Stimulated activated CD8-positive, alpha-beta memory T cell treated with anti-CD3 and anti-CD28 coated beads, Interleukin-4, amount 100 ng/mL, for 48 hours (primary cell): ENCODE measurements around the gene OPTN.
A peak's percentile ranks its signal among the peaks of the same experiment; 100 is the strongest.
"Not testable (repeated sequence)": the region's sequence is repeated elsewhere in the genome, so short reads cannot be mapped to it uniquely, and the experiment has no call there.

ENCODE experiments used
- DNase-seq: peaks from one replicate; pipeline ENCODE4 v3.0.0-alpha.2; 2020

OPTN gene

DNA sequence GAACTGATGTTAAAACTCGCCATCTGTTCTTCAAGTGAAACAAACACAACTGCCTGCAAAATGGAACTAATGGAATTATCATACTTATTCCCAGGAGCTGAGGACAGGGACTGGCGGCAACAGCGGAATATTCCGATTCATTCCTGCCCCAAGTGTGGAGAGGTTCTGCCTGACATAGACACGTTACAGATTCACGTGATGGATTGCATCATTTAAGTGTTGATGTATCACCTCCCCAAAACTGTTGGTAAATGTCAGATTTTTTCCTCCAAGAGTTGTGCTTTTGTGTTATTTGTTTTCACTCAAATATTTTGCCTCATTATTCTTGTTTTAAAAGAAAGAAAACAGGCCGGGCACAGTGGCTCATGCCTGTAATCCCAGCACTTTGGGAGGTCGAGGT lies 36.7 kb downstream of the OPTN start:
- no peak for DNase-seq

DNA sequence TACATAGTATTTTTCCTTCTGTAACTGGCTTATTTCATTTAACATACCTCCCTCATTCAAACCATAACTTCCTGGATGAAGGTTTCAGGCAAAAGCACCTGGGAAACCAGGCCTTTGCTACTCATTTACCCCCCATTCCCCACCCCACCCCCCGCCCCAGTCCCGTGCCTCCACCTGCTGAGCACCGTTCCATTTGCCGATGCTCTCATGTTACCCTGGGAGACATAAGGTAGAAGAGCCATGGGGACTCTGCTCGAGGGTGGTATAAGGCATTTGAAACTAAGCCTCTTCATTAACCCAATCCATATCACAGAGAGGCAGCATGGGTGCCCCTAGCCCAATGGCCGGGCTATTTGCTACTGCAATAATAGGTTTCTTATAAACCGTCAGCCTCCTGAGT lies 39.2 kb downstream of the OPTN start:
- no peak for DNase-seq

DNA sequence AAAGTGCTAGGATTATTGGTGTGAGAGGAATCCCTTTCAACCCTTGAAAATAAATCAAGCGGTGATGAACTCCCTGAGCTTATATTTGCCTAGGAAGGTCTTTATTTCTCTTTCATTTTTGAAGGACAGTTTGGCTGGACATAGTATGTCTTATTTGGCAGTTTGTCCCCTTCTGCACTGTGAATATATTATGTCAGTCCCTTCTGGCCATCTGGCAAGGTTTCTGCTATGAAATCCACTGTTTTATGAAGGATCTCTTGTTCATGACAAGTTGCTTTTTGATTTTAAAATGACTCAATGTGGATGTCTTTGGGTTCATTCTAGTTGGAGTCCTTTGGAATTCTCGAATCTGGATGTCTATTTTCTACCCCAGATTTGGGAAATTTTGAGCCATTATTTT lies 39.7 kb downstream of the OPTN start:
- no peak for DNase-seq

DNA sequence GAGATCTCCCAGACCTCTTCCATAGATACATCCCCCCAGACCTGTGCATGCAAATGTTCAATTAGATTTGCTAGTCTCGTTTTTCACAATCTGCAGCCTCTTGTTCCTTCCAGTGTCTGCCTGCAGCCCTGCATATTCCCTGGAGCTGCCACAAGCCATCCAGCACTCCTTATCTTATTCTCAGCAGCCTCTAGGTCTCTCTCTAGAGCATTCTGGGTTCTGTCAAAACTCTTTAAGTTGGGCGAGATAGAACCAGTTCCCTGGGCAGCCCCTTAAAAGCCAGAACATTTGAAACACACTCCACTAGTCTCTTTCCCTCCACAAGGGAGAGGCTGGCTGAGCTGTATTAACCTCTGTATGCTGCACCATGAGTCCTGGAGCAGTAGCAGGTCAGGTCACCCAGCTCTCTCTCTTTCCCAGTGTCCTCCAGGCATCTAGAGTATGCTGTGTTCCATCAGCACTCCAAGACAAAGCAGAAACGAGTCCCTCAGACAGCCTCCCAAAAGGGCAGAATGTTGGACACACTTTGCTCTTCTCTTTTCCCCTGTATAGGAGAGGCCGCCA lies 40.7 kb downstream of the OPTN start:
- no peak for DNase-seq

DNA sequence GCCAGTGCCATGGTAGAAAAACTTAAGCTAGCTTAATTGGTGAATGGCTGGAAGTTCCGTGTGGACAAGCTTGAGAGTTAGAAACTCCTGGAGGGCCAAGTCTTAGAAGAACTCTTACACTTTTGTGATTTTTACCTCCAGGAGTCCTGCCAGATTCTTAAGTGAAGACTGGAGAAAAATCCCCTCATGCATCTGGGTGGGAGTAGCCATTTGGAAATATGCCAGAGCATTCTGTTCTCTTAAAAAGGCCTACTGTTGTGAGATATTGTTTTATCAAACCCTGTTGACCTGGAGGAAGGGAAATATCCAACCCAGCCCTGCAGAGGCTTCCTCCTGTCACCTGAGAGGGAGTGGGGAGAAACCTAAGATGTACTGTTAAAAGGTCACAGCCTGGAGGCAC lies 43.8 kb downstream of the OPTN start:
- no peak for DNase-seq

DNA sequence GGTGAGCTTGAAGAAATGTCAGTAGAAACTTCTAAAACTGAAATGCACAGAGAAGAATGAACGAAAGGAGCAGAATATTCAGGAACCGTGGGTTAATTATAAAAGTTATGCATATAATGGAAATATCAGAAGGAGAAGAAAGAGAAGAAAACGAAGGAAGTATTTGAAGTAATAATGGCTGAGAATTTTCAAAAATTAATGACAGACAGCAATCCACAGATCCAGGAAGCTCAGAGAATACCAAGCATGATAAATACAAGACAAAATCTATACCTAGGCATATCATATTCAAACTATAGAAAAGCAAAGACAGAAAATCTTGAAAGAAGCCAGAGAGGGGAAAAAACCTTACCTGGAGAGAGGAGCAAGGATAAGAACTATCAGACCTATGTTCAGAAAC lies 44.9 kb downstream of the OPTN start:
- DNase-seq, result no peak

DNA sequence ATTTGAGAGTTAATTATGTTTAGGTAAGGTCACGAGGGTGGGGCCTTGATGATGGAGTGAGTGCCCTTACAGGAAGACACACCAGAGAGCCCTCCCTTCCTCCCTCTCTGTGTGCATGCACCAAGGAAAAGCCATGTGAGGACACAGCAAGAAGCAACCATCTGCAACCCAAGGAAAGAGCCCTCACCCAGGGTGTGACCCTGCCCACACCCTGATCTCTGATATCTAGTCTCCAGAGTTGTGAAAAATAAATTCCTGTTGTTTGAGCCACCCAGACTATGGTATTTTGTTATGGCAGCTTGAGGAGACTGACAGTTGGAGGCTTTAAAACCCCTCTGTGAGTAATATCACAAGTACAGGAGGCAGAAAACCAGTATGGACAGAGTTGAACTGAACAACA lies 46.4 kb downstream of the OPTN start:
- DNase-seq, result no peak

DNA sequence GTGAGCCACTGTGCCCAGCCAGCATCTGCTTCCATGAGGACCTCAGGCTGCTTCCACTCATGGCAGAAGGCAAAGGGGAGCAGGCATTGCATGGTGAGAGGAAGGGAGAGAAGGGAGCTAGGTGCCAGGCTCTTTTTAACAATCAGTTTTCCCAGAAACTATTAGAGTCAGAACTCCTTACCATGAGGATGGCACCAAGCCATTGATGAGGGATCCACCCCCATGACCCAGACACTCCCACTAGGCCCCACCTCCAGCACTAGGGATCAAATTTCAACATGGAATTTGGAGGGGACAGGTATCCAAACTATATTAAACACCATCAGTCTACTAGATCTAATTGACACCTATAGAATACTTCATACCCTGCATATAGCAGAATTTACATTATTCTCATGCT lies 47.2 kb downstream of the OPTN start:
- no peak for DNase-seq

DNA sequence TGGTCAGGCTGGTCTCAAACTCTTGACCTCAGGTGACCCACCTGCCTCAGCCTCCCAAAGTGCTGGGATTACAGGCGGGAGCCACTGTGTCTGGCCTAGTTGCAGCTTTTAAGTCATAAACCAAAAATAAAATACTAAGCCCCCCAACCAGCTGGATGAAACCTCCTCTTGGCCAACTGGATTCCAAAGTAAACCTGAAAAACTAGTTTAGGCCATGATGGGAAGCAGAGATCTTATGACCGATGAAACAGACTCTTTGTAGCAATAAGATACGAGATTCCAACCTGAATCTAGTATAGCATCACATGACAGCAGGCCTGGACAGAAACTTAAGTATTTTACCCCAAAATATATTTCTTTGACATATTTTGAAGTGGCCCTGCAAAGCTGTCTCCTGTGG lies 52.3 kb downstream of the OPTN start:
- no peak for DNase-seq

DNA sequence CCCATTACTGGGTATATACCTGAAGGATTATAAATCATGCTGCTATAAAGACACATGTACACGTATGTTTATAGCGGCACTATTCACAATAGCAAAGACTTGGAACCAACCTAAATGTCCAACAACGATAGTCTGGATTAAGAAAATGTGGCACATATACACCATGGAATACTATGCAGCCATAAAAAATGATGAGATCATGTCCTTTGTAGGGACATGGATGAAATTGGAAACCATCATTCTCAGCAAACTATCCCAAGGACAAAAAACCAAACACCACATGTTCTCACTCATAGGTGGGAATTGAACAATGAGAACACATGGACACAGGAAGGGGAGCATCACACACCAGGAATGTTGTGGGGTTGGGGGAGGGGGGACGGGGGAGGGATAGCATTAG lies 55.9 kb downstream of the OPTN start:
- not testable (repeated sequence) for DNase-seq

DNA sequence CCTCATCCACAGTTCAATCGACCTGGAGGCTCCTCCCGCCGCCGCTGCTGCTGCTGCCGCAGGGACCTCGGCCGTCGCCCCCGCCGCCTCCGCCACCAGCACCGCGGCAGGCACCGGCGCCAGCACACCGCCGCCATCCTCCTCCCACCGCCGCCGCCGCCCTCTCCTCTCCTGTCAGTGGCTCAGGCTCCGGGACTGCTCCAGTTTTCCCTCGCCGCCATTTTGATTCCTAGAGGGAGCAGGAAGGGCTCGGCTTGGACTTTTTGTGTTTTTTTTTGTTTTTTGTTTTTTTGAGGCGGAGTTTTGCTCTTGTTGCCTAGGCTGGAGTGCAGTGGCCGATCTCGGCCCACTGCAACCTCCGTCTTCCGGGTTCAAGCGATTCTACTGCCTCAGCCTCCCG lies 58.4 kb downstream of the OPTN start:
- DNase-seq, result peak; percentile 31

DNA sequence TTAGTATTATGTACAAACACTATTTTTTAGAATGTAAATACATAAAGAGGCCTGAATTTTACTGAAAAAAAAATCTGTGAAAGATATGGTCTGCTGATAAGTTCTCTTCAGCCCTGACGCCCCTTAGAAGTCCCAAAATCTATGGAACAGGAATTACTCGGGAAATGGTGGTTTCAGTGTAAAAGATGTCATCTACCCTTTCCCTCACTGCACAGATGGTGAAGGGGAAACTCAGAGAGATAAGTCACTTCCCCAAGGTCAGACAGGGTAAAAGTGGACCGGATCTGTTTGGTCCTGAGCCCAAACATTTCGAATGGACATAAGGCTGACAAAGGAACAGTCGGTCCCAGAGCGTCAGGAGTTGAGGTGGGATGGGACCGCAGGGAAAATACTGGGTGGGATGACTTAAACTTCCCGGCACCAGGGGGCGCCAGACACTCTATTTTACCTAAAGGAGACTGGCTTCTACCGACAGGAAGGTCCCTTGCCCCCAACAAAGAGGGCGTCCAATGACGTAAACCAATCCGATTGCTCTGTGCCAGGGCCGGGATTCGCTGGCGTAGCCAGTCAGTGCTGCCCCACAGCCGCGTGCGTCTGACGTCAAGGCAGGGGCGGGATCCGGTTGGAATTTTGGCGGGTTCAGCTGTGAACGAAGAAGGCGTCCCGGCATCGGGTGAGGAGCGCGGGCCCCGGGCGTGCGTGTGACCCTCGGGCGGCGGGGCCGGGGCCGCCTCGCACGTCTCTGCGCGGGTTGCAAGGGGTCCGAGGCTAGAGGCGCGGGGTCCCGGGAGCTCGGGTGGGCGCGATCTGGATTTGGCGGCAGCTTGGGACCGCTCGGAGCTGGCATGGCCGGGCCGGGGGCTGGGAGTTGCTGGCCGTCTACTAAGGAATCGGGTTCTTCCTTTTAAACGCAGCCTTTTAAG lies 61.2 kb downstream of the OPTN start, which contains the start of gene MCM10:
TSS of gene MCM10 (plus strand) at position 625 of the 923 bp plus-strand sequence. CDS start 2,645 bp downstream, outside the sequence.
- peak; percentile 99 for DNase-seq

DNA sequence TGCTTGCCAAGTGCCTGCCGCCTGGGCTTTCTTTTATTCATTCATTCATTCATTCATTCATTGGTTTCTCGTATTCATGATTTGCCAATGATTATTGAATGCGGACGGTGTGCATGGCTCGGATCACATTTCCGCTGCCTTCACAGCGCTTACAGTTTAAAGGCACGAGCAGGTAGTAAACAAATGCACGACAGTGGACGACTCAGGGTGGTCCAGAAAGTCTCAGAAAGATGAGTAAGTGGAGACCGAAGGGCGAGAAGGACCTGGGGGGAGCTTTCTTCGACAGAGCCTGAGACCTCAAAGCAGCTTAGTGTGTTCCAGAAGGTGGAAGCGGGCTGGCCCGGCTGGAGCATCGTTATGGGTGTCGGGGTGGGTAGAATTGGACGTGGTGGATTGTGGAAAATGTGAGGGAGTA lies 61.9 kb downstream of the OPTN start:
- DNase-seq, result peak; percentile 43

DNA sequence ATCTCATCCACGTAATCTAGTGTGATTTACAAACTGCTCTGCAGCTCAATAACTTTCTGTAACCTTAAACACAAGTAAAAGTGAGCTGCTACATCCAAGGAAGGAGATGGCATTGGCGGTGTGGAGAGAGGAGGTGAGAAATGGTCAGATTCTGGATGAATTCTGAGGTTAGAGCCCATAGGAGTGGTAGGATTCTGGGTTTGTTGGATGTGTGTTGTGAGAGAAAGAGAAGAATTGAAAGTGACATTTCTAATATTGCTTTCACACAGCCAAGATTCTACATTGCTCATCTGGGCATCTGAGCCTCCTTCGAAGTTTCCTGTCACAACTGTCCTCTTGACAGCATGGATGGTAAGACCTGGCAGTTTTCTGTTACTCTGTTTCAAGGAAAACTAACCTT lies 63.9 kb downstream of the OPTN start:
- no peak for DNase-seq

DNA sequence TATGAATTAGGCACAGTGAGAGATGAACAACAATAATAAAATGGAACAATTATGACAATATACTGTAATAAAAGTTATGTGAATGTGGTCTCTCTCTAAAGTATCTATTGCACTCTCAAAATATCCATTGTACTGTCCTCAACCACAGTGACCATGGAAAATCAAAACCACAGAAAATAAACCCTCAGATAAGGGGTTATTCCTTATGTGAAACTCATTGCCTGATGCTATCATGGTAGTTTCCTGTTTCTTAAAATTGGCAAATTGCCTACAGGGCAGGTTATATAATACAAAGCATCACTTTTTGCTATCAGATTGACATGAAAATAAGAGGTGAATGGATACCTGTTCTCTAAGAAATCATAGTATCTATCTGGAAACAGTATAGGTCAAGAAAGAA lies 65.2 kb downstream of the OPTN start:
- no peak for DNase-seq

DNA sequence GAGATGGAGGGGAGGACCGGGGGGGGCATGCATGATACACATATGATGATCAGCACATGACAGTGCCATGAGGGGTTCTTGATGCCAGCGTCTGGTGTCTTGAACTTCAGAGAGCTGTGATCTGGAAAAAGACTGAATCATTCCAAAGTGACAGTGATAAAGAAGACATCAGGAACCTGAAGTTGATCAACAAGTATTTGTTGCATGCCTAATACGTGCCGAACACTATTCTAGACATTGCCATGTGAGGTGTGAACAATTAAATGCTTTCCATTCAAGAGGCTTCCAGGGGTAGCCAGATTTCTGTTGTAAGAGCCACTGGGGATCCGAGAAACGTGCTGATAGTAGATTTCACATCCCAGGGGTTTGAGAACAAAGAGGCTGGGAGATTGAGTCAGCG lies 67.6 kb downstream of the OPTN start:
- DNase-seq, result no peak

DNA sequence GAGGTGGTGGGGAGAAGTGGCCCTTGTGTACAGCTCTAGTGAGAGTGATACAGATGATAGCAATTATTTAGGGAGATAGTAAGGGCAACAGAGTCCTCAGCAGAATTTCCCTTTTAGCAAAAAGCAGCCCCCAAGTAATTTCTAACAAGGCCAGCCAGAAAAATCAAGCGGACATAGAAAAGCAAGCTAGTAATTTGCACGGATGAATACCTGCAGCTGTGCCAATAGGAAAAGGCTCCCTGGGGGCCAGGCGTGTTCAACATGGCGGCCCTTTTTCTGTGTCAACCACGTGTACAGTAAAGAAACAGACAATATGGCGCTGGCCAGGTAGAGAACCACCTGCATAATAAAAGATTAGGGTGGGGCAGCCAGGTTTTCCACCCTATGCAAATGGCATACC lies 68.8 kb downstream of the OPTN start:
- DNase-seq, result no peak

DNA sequence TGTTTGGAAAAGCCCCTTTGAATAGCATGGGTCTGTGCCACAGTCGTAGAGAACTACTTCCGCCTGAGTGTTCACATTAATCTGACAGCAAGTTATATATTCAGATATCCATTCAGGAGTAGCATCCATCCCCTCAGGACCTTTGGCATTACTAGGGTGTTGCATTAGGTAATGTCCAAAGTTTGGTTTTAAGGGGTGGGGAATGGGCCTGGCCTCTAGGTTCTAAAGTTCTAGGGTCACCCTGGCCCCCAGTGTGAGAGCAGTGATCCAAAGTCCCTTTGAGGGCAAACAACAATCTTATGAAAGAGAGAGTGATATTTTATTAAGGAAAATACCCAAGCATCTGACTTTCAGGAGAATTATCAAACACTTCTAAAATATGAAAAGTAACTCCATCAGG lies 73.7 kb downstream of the OPTN start:
- DNase-seq, result no peak

DNA sequence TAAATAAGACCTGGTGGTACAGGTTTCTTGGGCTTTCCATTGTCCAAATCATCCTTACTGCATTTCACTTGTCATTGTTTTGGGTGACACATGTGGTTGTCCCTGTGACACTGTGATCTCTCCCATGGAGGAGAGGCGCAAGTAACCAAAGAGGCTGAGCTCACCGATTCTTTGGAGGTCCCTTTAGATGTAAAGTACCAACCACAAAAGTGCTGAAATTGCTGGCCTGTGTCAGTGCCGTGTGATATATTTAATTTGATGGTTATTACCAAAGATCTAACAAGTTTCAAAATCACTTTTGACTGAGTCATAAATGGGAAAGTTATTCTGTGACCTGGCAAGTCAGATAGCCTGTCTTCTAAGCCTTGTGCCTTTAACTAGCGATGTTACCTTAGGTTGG lies 80.8 kb downstream of the OPTN start:
- DNase-seq, result peak; percentile 29

DNA sequence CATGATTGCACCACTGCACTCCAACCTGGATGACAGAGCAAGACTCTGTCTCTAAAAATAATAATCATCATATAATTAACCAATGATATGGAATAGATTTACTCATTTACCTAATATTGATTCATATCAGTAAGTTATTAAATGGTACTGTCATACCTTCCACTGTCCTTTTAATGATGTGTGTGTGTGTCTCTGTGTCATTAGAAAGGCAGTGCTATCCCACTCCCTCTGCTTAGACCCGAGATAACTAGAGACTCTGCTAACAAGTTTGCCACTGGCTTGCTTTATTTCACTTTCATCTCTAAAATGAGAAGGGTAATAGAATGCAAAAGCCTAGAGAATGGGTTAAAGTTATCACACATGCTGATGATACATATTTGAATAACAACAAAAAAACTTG lies 82.5 kb downstream of the OPTN start:
- no peak for DNase-seq

DNA sequence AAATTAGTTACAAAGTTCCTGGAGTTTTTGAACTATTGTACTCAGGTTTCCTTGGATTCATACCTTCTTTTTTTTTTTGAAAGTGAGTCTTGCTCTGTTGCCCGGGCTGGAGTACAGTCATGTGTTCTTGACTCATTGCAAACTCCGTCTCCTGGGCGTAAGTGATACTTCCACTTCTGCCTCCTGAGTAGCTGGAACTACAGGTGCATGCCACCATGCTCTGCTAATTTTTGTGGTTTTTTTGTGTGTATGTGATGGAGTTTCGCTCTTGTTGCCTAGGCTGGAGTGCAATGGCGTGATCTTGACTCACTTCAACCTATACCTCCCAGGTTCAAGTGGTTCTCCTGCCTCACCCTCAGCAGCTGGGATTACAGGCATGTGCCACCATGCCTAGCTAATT lies 83.7 kb downstream of the OPTN start:
- no peak for DNase-seq

DNA sequence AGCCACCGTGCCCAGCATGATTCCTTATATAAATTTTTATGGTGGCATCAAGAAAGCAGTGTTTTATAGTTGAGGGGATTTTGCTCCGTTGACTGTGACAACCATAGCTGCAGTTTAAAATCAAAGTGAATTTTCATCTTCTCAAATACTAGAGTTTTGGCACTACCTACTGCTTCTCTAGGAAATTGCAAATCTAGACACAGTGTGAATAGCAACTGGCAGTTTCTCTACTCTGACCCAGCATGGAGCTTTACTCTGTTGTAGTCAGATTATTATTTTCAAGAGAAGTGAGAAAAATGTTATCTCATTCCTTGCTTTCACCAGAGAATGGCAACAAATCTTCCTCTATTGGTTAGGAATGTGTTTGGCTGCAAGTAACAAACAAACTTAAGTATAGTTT lies 84.3 kb downstream of the OPTN start:
- DNase-seq, result no peak

DNA sequence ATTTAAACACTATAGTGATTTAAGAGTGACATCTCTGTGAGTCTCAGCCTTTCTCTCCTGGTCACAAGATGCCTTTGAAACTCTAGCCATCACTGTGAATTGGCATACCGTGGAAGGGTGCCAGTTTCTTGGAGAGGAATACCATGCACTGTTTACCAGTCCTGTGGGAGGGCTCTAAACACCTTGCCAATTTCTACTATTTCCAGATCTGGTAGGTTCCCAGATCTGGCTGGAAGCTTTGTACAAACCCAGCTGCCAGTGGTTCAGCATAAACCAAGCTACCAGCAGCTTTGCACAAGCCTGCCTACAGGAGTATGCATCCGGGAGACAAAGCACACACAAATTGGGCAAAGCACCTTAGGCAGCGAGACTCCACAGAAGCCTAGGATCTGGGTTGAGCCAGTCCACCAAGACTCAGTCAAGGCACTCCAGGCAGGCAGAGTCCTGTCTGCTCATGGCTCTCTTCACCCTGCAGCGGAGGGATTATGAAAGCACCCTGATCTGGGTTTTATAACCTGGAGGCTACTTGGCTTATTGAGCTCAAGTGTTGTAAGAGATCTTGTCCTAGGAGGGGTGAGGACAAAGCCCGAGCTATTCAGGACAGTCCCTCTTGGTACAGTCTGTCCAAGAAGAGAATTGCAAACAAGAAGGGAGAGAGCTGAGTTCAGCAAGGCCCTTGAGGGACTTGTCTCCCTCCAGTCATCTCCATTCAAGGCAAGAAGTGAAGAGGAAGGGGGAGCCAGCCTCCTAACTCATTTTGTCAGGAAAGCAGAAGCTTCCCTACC lies 85.0 kb downstream of the OPTN start:
- DNase-seq, result no peak

DNA sequence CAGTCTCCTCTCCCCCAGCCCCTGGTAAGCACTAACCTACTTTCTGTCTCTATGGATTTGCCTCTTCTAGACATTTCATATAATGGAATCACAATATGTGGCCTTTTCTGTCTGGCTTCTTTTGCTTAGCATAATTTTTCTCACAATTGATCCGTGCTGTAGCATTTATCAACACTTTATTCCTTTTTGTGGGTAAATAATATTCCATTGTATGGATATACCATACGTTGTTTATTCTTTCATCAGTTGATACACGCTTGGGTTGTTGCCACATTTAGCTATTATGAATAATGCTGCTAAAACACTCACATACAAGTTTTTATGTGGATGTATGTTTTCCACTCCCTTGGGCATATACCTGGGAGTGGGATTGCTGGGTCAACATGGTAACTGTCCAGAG lies 87.2 kb downstream of the OPTN start:
- no peak for DNase-seq
